Gastrocnemius medialis (tissue), 4 donors: ENCODE measurements around the gene PLXNA1.

ENCODE experiments used
- CTCF ChIP-seq, 5 experiments: fragments of 450-650 bp in 3 of 5; fragments of 200-600 bp in 2 of 5; sonication (generic) in 2 of 5; IDR thresholded peaks in 4 of 5; conservative IDR thresholded peaks in 1 of 5; 1 replicate in 4 of 5; 2 replicates in 1 of 5; pipeline ENCODE4 v1.5.1; 2016 to 2019; ENCODE audit warnings: antibody characterized with exemption in 5 of 5, mild to moderate bottlenecking in 3 of 5, moderate library complexity in 3 of 5
- POLR2A ChIP-seq, 2 donors: fragments of 450-650 bp; IDR thresholded peaks; one replicate each; pipeline ENCODE4 v1.6.1; 2017; ENCODE audit warnings: antibody characterized with exemption in 2 of 2, mild to moderate bottlenecking in 2 of 2, moderate library complexity in 2 of 2

GRCh38 chr3:126944089-126944965 is 38.6 kb upstream of the PLXNA1 start:
- TF ChIP-seq CTCF (IDR thresholded peaks at IDR 0.05 in 4 of 5, conservative IDR thresholded peaks at IDR 0.05 in 1 of 5): no peak
- no peak for TF ChIP-seq POLR2A (IDR thresholded peaks at IDR 0.05)
